Keratinocyte (primary cell): ENCODE data around the gene OR52B4. TPM values are rescaled to one million over a fixed set of nuclear protein-coding genes. Genes with fewer than 3 reads are reported as not detected.

Experiments used
- DNase-seq: peaks from one replicate; pipeline ENCODE4 v3.0.0-alpha.2; 2011; ENCODE audit warnings: low read depth, missing footprints, low spot score
- FAIRE-seq: peaks from 2 replicates; lab custom pipeline; 2011; peaks lifted over from hg19 to GRCh38; lab: Jason Lieb, UNC
- H2AFZ ChIP-seq: 2 replicates; pipeline ENCODE4 v1.6.0; 2012; ENCODE audit warnings: low read length, control low read depth, inconsistent platforms; ENCODE audit not compliant: control insufficient read depth
- H3K27ac ChIP-seq: 2 replicates; pipeline ENCODE4 v1.5.1; 2011; ENCODE audit warnings: low read length; ENCODE audit not compliant: control insufficient read depth, insufficient read depth
- H3K27me3 ChIP-seq: 3 replicates; pipeline ENCODE4 v1.6.0; 2011; ENCODE audit warnings: low read length; ENCODE audit not compliant: control insufficient read depth, insufficient read depth; ENCODE audit errors: extremely low read depth
- H3K36me3 ChIP-seq, 2 experiments: 2 replicates in 1 of 2; 3 replicates in 1 of 2; pipeline ENCODE4 v1.5.1; 2011; ENCODE audit warnings: low read length in 2 of 2, mild to moderate bottlenecking in 1 of 2; ENCODE audit not compliant: control insufficient read depth in 2 of 2, insufficient read depth in 2 of 2; ENCODE audit errors: extremely low read depth in 1 of 2
- H3K4me1 ChIP-seq: 3 replicates; pipeline ENCODE4 v1.5.1; 2011; ENCODE audit warnings: low read length; ENCODE audit not compliant: control insufficient read depth, insufficient read depth; ENCODE audit errors: extremely low read depth
- H3K4me2 ChIP-seq: 3 replicates; pipeline ENCODE4 v1.6.0; 2011; ENCODE audit warnings: low read depth, low read length; ENCODE audit not compliant: control insufficient read depth, insufficient read depth; ENCODE audit errors: extremely low read depth
- H3K4me3 ChIP-seq, 3 experiments: fragments of 200-600 bp in 1 of 3; sonication (generic) in 1 of 3; 2 replicates in 2 of 3; 3 replicates in 1 of 3; pipeline ENCODE4 v1.5.1; 2011 to 2016; ENCODE audit warnings: low read length in 3 of 3, mild to moderate bottlenecking in 3 of 3, control low read depth in 2 of 3, inconsistent platforms in 1 of 3, low read depth in 1 of 3, mixed read lengths in 1 of 3, mixed run types in 1 of 3, moderate library complexity in 1 of 3; ENCODE audit not compliant: control insufficient read depth in 2 of 3, insufficient read depth in 2 of 3; ENCODE audit errors: extremely low read depth in 1 of 3
- H3K79me2 ChIP-seq: 2 replicates; pipeline ENCODE4 v1.6.0; 2012; ENCODE audit warnings: low read length; ENCODE audit not compliant: control insufficient read depth, insufficient read depth
- H3K9ac ChIP-seq: 3 replicates; pipeline ENCODE4 v1.6.0; 2011; ENCODE audit warnings: low read length; ENCODE audit not compliant: control insufficient read depth, insufficient read depth; ENCODE audit errors: extremely low read depth
- H3K9me1 ChIP-seq: 3 replicates; pipeline ENCODE4 v1.6.0; 2011; ENCODE audit warnings: low read length; ENCODE audit not compliant: control insufficient read depth, insufficient read depth; ENCODE audit errors: extremely low read depth
- H3K9me3 ChIP-seq: 2 replicates; pipeline ENCODE4 v1.5.1; 2012; ENCODE audit warnings: low read depth, low read length; ENCODE audit not compliant: control insufficient read depth
- H4K20me1 ChIP-seq: 3 replicates; pipeline ENCODE4 v1.6.0; 2011; ENCODE audit warnings: low read length; ENCODE audit not compliant: control insufficient read depth, insufficient read depth; ENCODE audit errors: extremely low read depth
- EZH2 ChIP-seq: IDR thresholded peaks from one replicate; pipeline ENCODE4 v1.6.1; 2012; ENCODE audit warnings: inconsistent platforms, mild to moderate bottlenecking, low read length, moderate library complexity
- dilution Hi-C: fragments of 300-500 bp; cut with MboI; formaldehyde crosslinking; loops from one replicate; pipeline ENCODE4 v1.7.0; 2020; ENCODE audit warnings: low sequenced_read_pairs; ENCODE audit not compliant: extremely low pct_ligation_motif_present
- polyA minus RNA-seq, 3 experiments: library from RNA; depleted of rRNA, polyadenylated mRNA; stranded (reverse); fragments of >200 nt; gene quantifications; 1 replicate in 1 of 3; 2 replicates in 1 of 3; 3 replicates in 1 of 3; pipeline ENCODE4 v1.2.3, GENCODE V29; 2011
- polyA plus RNA-seq, 5 experiments: library from polyadenylated mRNA; depleted of rRNA in 3 of 5; stranded (reverse) in 3 of 5; stranded (forward) in 1 of 5; unstranded in 1 of 5; fragments of >200 nt; gene quantifications; 1 replicate in 1 of 5; 2 replicates in 3 of 5; 3 replicates in 1 of 5; pipeline versions ENCODE4 v1.2.1 to v1.2.3, GENCODE V29; 2011 to 2012; ENCODE audit warnings: missing spikeins in 2 of 5, low read depth in 1 of 5, low replicate concordance in 1 of 5
- TF ChIP-seq, protein P1 (sequence below), 3 experiments: IDR thresholded peaks in 1 of 3; conservative IDR thresholded peaks in 1 of 3; optimal IDR thresholded peaks in 1 of 3; 2 replicates in 2 of 3; 3 replicates in 1 of 3; pipeline versions ENCODE3 to v1.5.1; 2011; ENCODE audit warnings: low read length in 3 of 3, mild to moderate bottlenecking in 3 of 3, moderate library complexity in 2 of 3, control low read depth in 1 of 3, inconsistent platforms in 1 of 3; ENCODE audit not compliant: insufficient read depth in 2 of 3; ENCODE audit errors: extremely low read depth in 1 of 3

OR52B4 gene
- polyA plus RNA-seq (not detected in 3 replicates), polyA minus RNA-seq (not detected in 3 replicates)
- polyA plus RNA-seq (2011; ENCODE audit: low read depth), result not detected
- polyA plus RNA-seq (2011; cell fraction: cytosol; rRNA removed), result not detected in 2 replicates
- not detected in 2 replicates for polyA plus RNA-seq (2011; cell fraction: nucleus; rRNA removed)
- not detected in 2 replicates for polyA plus RNA-seq (2012; ENCODE audit: low replicate concordance)
- not detected for polyA minus RNA-seq (2011; cell fraction: cytosol; rRNA and poly(A)+ RNA removed)
- polyA minus RNA-seq (2011; cell fraction: nucleus; rRNA and poly(A)+ RNA removed), result not detected in 2 replicates

- FAIRE-seq, result no peak
- Histone ChIP-seq H3K9me1 (no peaks in the 10 kb centered on the region), H3K4me1 (no peaks in the 10 kb centered on the region), H3K9me3 (no peaks in the 10 kb centered on the region), H3K4me2 (no peak within 1 kb of the TSS), H4K20me1 (no peaks in the 10 kb centered on the region), H3K36me3 (no peaks in the 10 kb centered on the region), H3K27me3 (no peaks in the 10 kb centered on the region), H3K27ac (no peak within 1 kb of the TSS), H3K9ac (no peak within 1 kb of the TSS), H2AFZ (no peak within 1 kb of the TSS), H3K4me3 (no peak within 1 kb of the TSS), H3K79me2 (no peaks in the 10 kb centered on the region)
- dilution Hi-C loops, result no loop called here
- DNase-seq, result no peak
- TF ChIP-seq, protein P1, sequence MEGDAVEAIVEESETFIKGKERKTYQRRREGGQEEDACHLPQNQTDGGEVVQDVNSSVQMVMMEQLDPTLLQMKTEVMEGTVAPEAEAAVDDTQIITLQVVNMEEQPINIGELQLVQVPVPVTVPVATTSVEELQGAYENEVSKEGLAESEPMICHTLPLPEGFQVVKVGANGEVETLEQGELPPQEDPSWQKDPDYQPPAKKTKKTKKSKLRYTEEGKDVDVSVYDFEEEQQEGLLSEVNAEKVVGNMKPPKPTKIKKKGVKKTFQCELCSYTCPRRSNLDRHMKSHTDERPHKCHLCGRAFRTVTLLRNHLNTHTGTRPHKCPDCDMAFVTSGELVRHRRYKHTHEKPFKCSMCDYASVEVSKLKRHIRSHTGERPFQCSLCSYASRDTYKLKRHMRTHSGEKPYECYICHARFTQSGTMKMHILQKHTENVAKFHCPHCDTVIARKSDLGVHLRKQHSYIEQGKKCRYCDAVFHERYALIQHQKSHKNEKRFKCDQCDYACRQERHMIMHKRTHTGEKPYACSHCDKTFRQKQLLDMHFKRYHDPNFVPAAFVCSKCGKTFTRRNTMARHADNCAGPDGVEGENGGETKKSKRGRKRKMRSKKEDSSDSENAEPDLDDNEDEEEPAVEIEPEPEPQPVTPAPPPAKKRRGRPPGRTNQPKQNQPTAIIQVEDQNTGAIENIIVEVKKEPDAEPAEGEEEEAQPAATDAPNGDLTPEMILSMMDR (optimal IDR thresholded peaks at IDR 0.05 in 1 of 3, IDR thresholded peaks at IDR 0.05 in 1 of 3, conservative IDR thresholded peaks at IDR 0.05 in 1 of 3; ENCODE audit: extremely low read depth in 1 of 3, insufficient read depth in 2 of 3, low read length in 3 of 3), result no peak
- no peak for TF ChIP-seq EZH2
Measured at GRCh38 chr11:4368286-4368685, at the start of gene OR52B4. Gene OR52B4, minus strand, starts transcription at chr11:4368386. Its CDS starts 91 bp downstream, at chr11:4368295.

GRCh38 chr11:4416816-4417215, 48.6 kb upstream of the OR52B4 start:
- no peaks in the 10 kb centered on the region for H3K79me2 ChIP-seq
- no peak overlapping the region for H3K27ac ChIP-seq
- FAIRE-seq (no peak), DNase-seq (no peak)
- no peaks in the 10 kb centered on the region for H3K9me3 ChIP-seq
- H3K27me3 ChIP-seq, result no peaks in the 10 kb centered on the region
- H3K9ac ChIP-seq, result no peak overlapping the region
- dilution Hi-C loops, result no loop called here
- no peaks in the 10 kb centered on the region for H3K9me1 ChIP-seq
- no peak overlapping the region for H3K4me2 ChIP-seq
- no peaks in the 10 kb centered on the region for H3K36me3 ChIP-seq
- no peak overlapping the region for H3K4me3 ChIP-seq
- TF ChIP-seq, protein P1 (optimal IDR thresholded peaks at IDR 0.05 in 1 of 3, IDR thresholded peaks at IDR 0.05 in 1 of 3, conservative IDR thresholded peaks at IDR 0.05 in 1 of 3; ENCODE audit: extremely low read depth in 1 of 3, insufficient read depth in 2 of 3, low read length in 3 of 3), result no peak
- TF ChIP-seq EZH2, result no peak
- H4K20me1 ChIP-seq, result no peaks in the 10 kb centered on the region
- H2AFZ ChIP-seq, result no peak overlapping the region
- no peaks in the 10 kb centered on the region for H3K4me1 ChIP-seq
